Germinal center (tissue), 1 donor: ENCODE data around the gene CDK14.
A peak's percentile ranks its signal among the peaks of the same experiment; 100 is the strongest.
"Not testable (repeated sequence)": the region's sequence is repeated elsewhere in the genome, so short reads cannot be mapped to it uniquely, and the experiment has no call there.

Experiments used
- DNase-seq: peaks from one replicate; pipeline ENCODE4 v3.0.0; 2012; ENCODE audit warnings: mixed read lengths, low spot score

The CDK14 gene

GRCh38 chr7:90720984-90721760 is 125.1 kb downstream of the CDK14 start:
- DNase-seq: no peak

GRCh38 chr7:90721869-90722431 is 125.8 kb downstream of the CDK14 start:
- no peak for DNase-seq

- no peak for DNase-seq
Measured at GRCh38 chr7:90723233-90723632, 127.1 kb downstream of the CDK14 start.

GRCh38 chr7:90723866-90724265 is 127.7 kb downstream of the CDK14 start:
- DNase-seq: no peak

- DNase-seq: no peak
Measured at GRCh38 chr7:90726120-90726519, 130.0 kb downstream of the CDK14 start.

- DNase-seq: no peak
Measured at GRCh38 chr7:90726623-90727022, 130.5 kb downstream of the CDK14 start.

GRCh38 chr7:90727412-90727811 is 131.3 kb downstream of the CDK14 start:
- no peak for DNase-seq

- no peak for DNase-seq
Measured at GRCh38 chr7:90728568-90728967, 132.4 kb downstream of the CDK14 start.

GRCh38 chr7:90735611-90736280 is 139.6 kb downstream of the CDK14 start:
- DNase-seq: not testable (repeated sequence)

- DNase-seq: no peak
Measured at GRCh38 chr7:90736316-90736715, 140.2 kb downstream of the CDK14 start.

- DNase-seq: peak; percentile 73
Measured at GRCh38 chr7:90736968-90737939, 141.1 kb downstream of the CDK14 start.

GRCh38 chr7:90738249-90738648 is 142.1 kb downstream of the CDK14 start:
- DNase-seq: no peak

- DNase-seq: no peak
Measured at GRCh38 chr7:90739716-90740115, 143.6 kb downstream of the CDK14 start.

- no peak for DNase-seq
Measured at GRCh38 chr7:90740386-90740785, 144.3 kb downstream of the CDK14 start.

GRCh38 chr7:90743626-90744025 is 147.5 kb downstream of the CDK14 start:
- DNase-seq: no peak

- no peak for DNase-seq
Measured at GRCh38 chr7:90747516-90747915, 151.4 kb downstream of the CDK14 start.

- DNase-seq: no peak
Measured at GRCh38 chr7:90749262-90749661, 153.1 kb downstream of the CDK14 start.

GRCh38 chr7:90749774-90750173 is 153.7 kb downstream of the CDK14 start:
- DNase-seq: peak; percentile 37

GRCh38 chr7:90751595-90751994 is 155.5 kb downstream of the CDK14 start:
- no peak for DNase-seq

GRCh38 chr7:90752051-90752450 is 155.9 kb downstream of the CDK14 start:
- DNase-seq: no peak

- no peak for DNase-seq
Measured at GRCh38 chr7:90755041-90755440, 158.9 kb downstream of the CDK14 start.

GRCh38 chr7:90756366-90756765 is 160.2 kb downstream of the CDK14 start:
- DNase-seq: no peak
